GM18870 (cell line): ENCODE measurements around the gene ZRANB1.

Experiments
- ATAC-seq: cut with Tn5 transposase; IDR thresholded peaks from one replicate; pipeline ENCODE4 v1.9.1; 2021; ENCODE audit warnings: moderate library complexity; ENCODE audit not compliant: unreplicated experiment

Gene ZRANB1

GRCh38 chr10:125004571-125005311 is 62.8 kb downstream of the ZRANB1 start:
- ATAC-seq = no peak

GRCh38 chr10:125005312-125006187 is 63.6 kb downstream of the ZRANB1 start:
- ATAC-seq = no peak

DNA sequence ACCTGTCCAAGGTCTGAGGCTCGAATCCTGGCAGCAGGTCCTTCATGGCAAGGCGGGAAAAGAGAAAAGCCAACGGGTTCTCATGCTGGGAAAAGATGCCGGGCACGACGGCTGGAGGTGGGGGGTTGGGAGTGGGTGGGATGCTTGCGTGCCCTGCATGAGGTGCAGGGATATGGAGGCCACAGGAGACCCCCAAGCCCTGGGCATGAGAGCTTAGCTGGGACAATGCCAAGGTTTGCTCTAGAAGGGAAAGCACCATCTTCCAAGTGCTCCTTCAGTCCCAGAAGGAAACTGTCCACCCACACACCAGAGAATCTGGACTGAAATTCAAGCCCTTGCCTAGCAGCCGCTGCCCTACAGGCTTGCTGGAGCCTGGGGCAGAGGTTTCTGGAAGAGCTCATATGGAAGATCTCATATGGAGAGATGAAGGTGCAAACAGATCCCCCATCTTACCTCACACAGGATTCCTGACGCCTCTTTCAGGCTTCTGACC is 64.3 kb downstream of the ZRANB1 start:
- ATAC-seq = no peak

- ATAC-seq = no peak
Measured at GRCh38 chr10:125006921-125007426, 65.1 kb downstream of the ZRANB1 start.

- no peak for ATAC-seq
Measured at GRCh38 chr10:125007436-125007835, 65.5 kb downstream of the ZRANB1 start.

DNA sequence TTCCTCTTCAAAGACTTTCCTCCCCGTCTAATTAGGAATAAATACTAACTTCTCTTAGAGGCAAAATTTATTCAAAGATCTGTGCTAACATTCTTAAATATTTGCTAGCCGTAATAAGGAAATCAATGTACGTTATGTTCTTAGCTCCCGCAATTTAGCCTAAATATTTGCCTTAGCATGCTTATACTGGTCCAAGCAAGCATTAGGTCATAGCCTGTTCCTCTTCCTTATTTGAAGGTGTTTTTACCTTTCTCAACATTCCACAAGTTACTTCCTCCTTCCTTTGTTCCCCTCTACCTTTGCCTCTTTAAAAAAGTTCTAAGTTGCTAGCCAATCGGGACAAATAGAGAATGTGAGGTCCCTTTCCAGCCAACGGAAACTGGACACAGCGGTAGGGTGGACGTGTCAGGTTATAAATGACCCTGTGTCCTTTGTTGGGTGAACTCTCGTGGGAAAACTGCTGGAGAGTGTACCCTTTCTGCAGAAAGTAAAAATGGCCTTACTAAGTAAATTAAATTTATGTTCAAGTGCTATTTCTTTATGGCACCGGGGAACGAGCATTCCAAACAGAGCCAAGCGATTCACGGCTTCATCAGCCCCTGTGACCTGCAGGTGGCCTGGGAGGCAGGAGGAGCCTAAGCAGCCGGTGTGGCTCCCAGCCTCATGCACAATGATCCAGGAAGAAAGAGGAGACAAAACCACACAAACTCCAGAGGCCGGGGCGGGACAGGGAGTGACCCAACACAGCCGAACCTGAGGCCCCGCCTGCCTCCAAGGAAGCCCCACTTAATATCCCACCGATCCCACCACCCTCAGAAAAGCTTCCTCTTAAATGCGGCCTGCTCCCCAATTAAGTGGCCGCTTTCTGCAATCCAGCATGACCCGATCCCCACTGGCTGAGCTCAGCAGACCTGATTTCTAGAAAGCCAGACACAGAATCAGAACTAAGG is 67.0 kb downstream of the ZRANB1 start:
- no peak for ATAC-seq

DNA sequence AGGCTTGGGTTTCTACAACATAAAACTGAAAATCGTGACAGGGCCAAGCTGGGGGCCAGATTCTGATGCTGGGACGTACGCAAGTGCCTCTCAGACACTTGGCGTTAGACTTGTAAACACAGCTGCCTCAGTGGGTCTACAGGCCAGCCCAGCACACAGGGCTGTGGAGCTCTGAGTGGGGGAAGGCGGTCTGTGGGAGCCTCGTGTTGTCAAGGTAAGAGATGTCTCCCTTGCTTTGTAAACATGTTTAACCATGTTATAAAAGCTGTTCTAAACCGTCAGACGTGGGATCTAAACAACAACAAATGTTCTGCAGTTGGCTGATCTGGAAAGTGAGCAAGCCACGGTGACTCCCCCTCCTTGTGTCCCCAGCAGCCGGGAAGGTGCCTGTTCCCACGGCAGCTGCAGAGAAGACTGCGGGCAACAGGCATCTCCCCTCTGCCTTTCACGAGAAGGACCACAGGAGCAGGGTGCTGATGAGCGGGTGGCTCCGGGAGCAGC is 67.8 kb downstream of the ZRANB1 start:
- no peak for ATAC-seq

DNA sequence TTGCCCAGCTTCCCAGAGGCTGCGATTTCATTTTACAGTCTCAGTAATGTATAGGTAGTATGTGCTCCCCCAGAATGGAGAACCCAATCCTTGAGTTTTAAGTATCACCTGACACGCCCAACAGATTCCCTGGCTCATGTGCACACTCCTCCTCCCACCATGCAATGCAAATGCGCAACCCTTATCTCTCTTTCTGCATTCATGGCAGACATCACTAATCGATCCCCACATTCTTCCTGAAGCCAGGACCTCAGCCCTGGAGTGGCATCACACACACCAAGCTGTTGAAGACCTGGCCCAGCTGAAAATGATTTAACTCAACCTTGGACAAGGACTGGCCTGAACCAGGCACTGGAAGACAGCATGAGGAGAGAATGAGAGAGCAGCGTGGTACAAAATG is 68.4 kb downstream of the ZRANB1 start:
- no peak for ATAC-seq

DNA sequence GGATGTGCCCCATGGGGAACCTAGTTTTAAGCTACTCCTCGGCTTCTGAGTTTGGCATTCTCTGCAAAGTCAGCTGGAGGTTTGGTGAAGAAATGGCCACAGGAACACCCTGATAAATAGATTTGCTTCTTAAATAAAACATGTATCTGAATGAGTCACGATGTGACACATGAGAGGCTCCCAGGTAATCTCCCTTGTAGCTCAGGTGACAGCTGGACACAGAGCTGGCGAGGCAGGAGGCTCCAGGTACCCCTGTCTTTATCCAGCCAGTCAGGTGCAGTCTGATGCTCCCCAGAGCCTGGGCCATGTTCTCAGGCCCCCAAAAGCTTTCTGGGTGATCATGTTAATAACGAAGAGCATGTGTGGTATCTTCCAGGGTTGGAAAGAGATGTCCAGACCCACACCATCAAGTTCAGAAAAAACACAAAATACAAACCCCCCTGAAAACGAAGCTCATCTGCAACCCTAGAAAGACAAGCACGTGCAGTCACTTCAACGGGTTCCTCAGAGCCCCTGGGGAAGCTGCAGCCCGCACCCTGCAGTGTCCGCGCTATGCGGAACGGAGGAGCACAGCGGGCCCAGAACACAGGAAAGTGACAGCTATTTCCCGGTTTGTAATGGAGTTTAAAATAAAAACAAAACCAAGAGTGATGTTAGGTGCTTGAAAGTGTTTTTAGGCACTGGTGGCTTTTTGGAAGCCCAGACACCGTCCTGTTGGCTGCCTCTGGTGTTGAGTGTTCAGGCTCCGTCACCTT is 69.4 kb downstream of the ZRANB1 start:
- no peak for ATAC-seq

DNA sequence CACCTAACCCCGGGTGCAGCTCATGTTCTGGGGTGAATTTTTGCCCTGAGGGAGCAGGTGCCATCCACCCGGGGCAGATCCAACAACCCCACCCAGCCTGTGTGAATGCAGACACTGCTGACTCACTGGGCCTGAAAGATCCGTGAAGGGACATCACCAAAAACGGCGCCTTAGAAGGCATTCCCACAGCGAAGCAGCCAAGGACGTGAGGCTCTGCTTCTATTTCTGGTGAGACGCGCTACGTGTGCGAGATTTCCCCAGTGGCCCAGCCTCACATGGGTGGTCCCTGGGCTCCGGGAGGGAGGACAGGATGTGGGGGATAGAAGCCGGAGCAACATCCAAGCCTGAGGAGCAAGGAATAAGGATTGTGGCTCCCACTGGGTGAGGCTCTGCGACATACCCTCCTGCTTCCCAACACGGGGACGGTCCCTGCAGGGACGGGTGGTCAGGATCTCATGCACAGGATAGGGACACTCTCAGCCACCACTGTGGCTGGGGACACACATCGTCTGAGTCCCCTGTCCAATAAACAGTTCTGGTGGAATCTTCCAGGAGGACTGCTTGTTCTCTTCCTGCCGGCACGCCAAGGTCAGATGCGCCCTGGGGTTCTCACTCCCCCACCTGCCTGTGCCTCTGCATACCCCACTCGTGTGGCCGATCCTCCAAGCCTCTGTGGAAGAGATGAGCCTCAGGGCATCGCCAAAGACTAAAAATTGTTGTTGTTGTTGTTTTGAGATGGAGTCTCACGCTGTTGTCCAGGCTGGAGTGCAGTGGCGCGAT is 70.2 kb downstream of the ZRANB1 start:
- no peak for ATAC-seq

- ATAC-seq = no peak
Measured at GRCh38 chr10:125012851-125013528, 71.1 kb downstream of the ZRANB1 start.

GRCh38 chr10:125013529-125013872 is 71.6 kb downstream of the ZRANB1 start:
- no peak for ATAC-seq

- ATAC-seq = no peak
Measured at GRCh38 chr10:125014086-125014830, 72.3 kb downstream of the ZRANB1 start.

DNA sequence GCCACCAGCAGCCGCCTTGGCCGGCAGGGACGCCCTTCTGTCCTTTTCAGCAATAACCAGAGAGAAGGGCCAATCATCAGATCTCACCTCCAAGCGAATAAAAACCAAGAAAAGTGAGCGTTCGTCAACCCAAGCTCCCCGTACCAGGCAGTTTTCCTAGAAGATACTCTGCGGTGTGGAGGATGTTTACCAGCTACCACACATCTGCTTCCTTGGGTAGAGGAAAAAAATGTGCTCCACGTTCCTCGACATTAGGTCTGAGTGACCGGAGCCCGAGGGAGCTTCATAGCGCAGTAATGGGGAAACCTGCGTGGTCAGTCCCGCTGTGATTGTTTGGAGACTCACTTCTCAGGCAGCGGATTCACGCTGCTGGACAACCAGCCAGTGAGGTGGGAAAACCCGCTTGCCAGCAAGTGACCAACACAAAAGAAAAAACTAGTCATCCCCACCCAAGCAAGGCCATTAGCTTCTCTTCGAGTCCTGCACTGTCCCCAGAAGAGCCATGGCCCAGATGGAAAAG is 73.0 kb downstream of the ZRANB1 start:
- no peak for ATAC-seq

GRCh38 chr10:125015356-125015944 is 73.5 kb downstream of the ZRANB1 start:
- ATAC-seq = no peak

GRCh38 chr10:125016123-125016522 is 74.2 kb downstream of the ZRANB1 start:
- no peak for ATAC-seq

DNA sequence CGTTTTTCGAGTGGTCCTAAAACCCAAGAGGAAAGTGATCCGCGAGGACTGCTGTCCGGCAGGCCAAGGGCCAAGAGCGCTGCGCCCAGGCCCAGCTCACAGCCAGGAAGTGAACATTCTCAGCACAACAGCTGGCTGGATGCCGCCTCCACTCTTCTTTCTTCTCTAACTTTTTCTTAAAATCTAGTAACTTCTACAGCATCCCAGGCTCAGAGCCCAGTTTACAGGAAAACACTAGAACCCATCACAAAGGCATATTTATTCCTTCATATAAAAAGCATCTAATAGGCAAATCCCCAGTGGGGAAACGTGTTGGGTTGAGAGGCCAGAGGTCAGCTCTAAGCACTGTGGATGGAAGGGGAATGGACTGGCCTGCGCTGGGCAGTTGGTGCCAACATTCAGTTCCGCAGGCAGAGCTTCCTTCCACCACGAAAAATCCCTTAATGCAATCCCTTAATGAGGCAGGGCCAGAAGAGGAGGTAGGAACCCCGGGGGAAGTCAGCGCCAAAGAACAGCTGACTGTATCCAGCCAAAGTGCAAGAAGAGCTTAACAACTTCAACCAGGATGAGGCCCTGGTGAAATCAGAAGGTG is 74.8 kb downstream of the ZRANB1 start:
- ATAC-seq = no peak
